K562 (cell line): ENCODE data around the gene MADCAM1. TPM values are rescaled to one million over a fixed set of nuclear protein-coding genes. Genes with fewer than 3 reads are reported as not detected.

Experiments
- ATAC-seq: fragments of 200-7000 bp; cut with Tn5 transposase; 3 replicates; pipeline ENCODE4 v1.9.1; 2020; ENCODE audit warnings: moderate library complexity
- BruUV-seq: library from RNA; stranded (reverse); fragments of 400-500 nt; replicated peaks from 2 replicates; lab custom pipeline; 2021; lab: Mats Ljungman, UMichigan
- CTCF ChIA-PET: fragments of 300-600 bp; formaldehyde crosslinking; extraction: SDS; loops from one replicate; lab custom pipeline; 2021; ENCODE audit warnings: low intra/inter-chr PET ratio; lab: Yijun Ruan, JAX
- POLR2A ChIA-PET: fragments of 300-600, 350-650 bp; sonication (Branson Sonifier 250); formaldehyde crosslinking; extraction: SDS; loops from one replicate; lab custom pipeline; 2021; ENCODE audit warnings: antibody characterized with exemption, inconsistent platforms; lab: Yijun Ruan, JAX
- DNase-seq, 4 experiments: peaks; one replicate each; pipeline versions ENCODE4 v3.0.0 to v3.0.0-alpha.2; 2011 to 2018; ENCODE audit warnings: low spot score in 3 of 4, mixed read lengths in 3 of 4; ENCODE audit errors: extremely low read depth in 1 of 4
- FAIRE-seq: peaks from 2 replicates; lab custom pipeline; 2011; peaks lifted over from hg19 to GRCh38; lab: Jason Lieb, UNC
- H2AFZ ChIP-seq: 2 replicates; pipeline ENCODE4 v1.6.0; 2011; ENCODE audit warnings: low read depth, low read length, control low read depth, inconsistent platforms
- H3K27ac ChIP-seq: fragments of 200-600 bp; 3 replicates; pipeline ENCODE4 v1.8.0; 2011; ENCODE audit warnings: low read depth, mild to moderate bottlenecking, control low read depth, inconsistent platforms, low read length, moderate library complexity, mixed read lengths; ENCODE audit errors: extremely low read depth
- H3K27me3 ChIP-seq, 2 experiments: fragments of 300-600 bp in 1 of 2; 2 replicates in 1 of 2; 3 replicates in 1 of 2; pipeline versions ENCODE4 v1.6.0 to v1.8.0; 2011; ENCODE audit warnings: inconsistent platforms in 2 of 2, low read length in 2 of 2, mild to moderate bottlenecking in 1 of 2, mixed read lengths in 1 of 2, moderate library complexity in 1 of 2; ENCODE audit not compliant: control insufficient read depth in 2 of 2, insufficient read depth in 2 of 2
- H3K36me3 ChIP-seq: fragments of 300-600 bp; 3 replicates; pipeline ENCODE4 v1.8.0; 2011; ENCODE audit warnings: mild to moderate bottlenecking, low read length, inconsistent platforms; ENCODE audit not compliant: control insufficient read depth, insufficient read depth
- H3K4me1 ChIP-seq, 2 experiments: fragments of 200-600 bp in 1 of 2; replicated peaks in 1 of 2; 2 replicates in 1 of 2; 3 replicates in 1 of 2; pipeline versions ENCODE4 v1.5.1 to v1.8.0; 2011; ENCODE audit warnings: inconsistent platforms in 2 of 2, low read length in 2 of 2, mild to moderate bottlenecking in 1 of 2, mixed read lengths in 1 of 2, moderate library complexity in 1 of 2; ENCODE audit not compliant: control insufficient read depth in 2 of 2, insufficient read depth in 2 of 2
- H3K4me2 ChIP-seq: 2 replicates; pipeline ENCODE4 v1.6.1; 2011; ENCODE audit warnings: low read length, control low read depth, inconsistent platforms, mixed read lengths; ENCODE audit not compliant: insufficient read depth
- H3K4me3 ChIP-seq: fragments of 200-600 bp; sonication (generic), shearing (Covaris generic); 2 replicates; pipeline ENCODE4 v1.5.1; 2016; ENCODE audit warnings: control low read depth, inconsistent platforms
- H3K79me2 ChIP-seq: fragments of 200-600 bp; 3 replicates; pipeline ENCODE4 v1.8.0; 2011; ENCODE audit warnings: low read length, inconsistent platforms; ENCODE audit not compliant: control insufficient read depth, insufficient read depth
- H3K9ac ChIP-seq, 2 experiments: 2 replicates each; pipeline versions ENCODE4 v1.6.0 to v1.6.1; 2011; ENCODE audit warnings: low read depth in 2 of 2, low read length in 2 of 2, control low read depth in 1 of 2, inconsistent platforms in 1 of 2, mild to moderate bottlenecking in 1 of 2, mixed read lengths in 1 of 2; ENCODE audit not compliant: insufficient read depth in 1 of 2
- H3K9me1 ChIP-seq: one replicate; pipeline ENCODE4 v1.6.0; 2011; ENCODE audit warnings: inconsistent platforms, mild to moderate bottlenecking, low read length, moderate library complexity; ENCODE audit not compliant: control insufficient read depth, insufficient read depth
- H3K9me3 ChIP-seq: replicated peaks from 2 replicates; pipeline ENCODE4 v1.5.1; 2011; ENCODE audit warnings: low read depth, low read length, inconsistent platforms; ENCODE audit not compliant: control insufficient read depth, insufficient read depth
- H4K20me1 ChIP-seq: replicated peaks from 2 replicates; pipeline ENCODE4 v1.6.1; 2011; ENCODE audit warnings: low read length, inconsistent platforms, mixed read lengths; ENCODE audit not compliant: control insufficient read depth, insufficient read depth
- ARID3B ChIP-seq: fragments of 250-450 bp; sonication (Bioruptor Pico); IDR thresholded peaks from 2 replicates; pipeline ENCODE4 v1.4.0; 2020; ENCODE audit warnings: borderline replicate concordance
- CUX1 ChIP-seq: fragments of 200-800 bp; sonication (Bioruptor generic); IDR thresholded peaks from 2 replicates; pipeline ENCODE4 v1.6.1; 2016; ENCODE audit warnings: missing genetic modification characterization, missing compliant biosample characterization
- MYNN ChIP-seq, 2 experiments: sonication (generic); formaldehyde crosslinking in 1 of 2; IDR thresholded peaks; 2 replicates each; pipeline versions ENCODE4 v1.5.0 to v1.6.1; 2016 to 2020; ENCODE audit warnings: antibody characterized with exemption in 1 of 2, missing genetic modification reagents in 1 of 2
- POLR2G ChIP-seq: fragments of 200-400 bp; formaldehyde crosslinking; IDR thresholded peaks from 2 replicates; pipeline ENCODE4 v1.6.1; 2017; ENCODE audit warnings: low read depth, mild to moderate bottlenecking, antibody characterized with exemption, low read length, moderate library complexity
- RCOR1 ChIP-seq, 2 experiments: IDR thresholded peaks; 2 replicates each; pipeline ENCODE4 v1.6.1; 2012; ENCODE audit warnings: low read depth in 2 of 2, low read length in 2 of 2, borderline replicate concordance in 1 of 2, improper control_type of control experiment in 1 of 2
- ZNF174 ChIP-seq: fragments of 250-450 bp; sonication (Bioruptor Pico); IDR thresholded peaks from 2 replicates; pipeline ENCODE4 v1.4.0; 2020; ENCODE audit warnings: mild to moderate bottlenecking
- ZNF347 ChIP-seq: fragments of 450-650 bp; formaldehyde crosslinking; IDR thresholded peaks from 2 replicates; pipeline ENCODE4 v1.4.0; 2020; ENCODE audit warnings: low read depth, mild to moderate bottlenecking, moderate library complexity
- ZNF655 ChIP-seq: fragments of 250-450 bp; sonication (Bioruptor Pico); IDR thresholded peaks from 2 replicates; pipeline ENCODE4 v1.5.0; 2021
- ZNF76 ChIP-seq: fragments of 250-450 bp; sonication (Bioruptor Pico); IDR thresholded peaks from 2 replicates; pipeline ENCODE4 v1.4.0; 2020; ENCODE audit warnings: mild to moderate bottlenecking, moderate library complexity, borderline replicate concordance
- WGBS: fragments of 100-300 bp; shearing (Covaris generic); methylation state at CpG from one replicate; pipeline ENCODE4 v1.1.6; 2016; ENCODE audit warnings: low coverage, mixed read lengths; ENCODE audit not compliant: insufficient coverage; ENCODE audit errors: missing lambda C conversion rate; 5-methylcytosine and 5-hydroxymethylcytosine counted together
- in situ Hi-C: fragments of 300-500 bp; cut with MboI; formaldehyde crosslinking; loops from 4 replicates; pipeline ENCODE4 v1.15.0; 2018; ENCODE audit warnings: inconsistent platforms, mixed read lengths
- intact Hi-C: fragments of 100-400 bp; cut with micrococcal nuclease; formaldehyde crosslinking; loops from 2 replicates; pipeline ENCODE4 v1.14.2; 2022
- polyA plus RNA-seq, 8 experiments: library from polyadenylated mRNA; depleted of rRNA in 4 of 8; stranded (reverse) in 5 of 8; unstranded in 3 of 8; fragments of >200 nt; fragmentation: Nextera tagmentation in 2 of 8; fragmentation: Illumina TruSeq in 1 of 8; extraction: Ambion mirVana in 2 of 8; extraction: Trizol in 1 of 8; gene quantifications; 2 replicates each; pipeline versions ENCODE4 v1.2.1 to v1.2.3, GENCODE V29; 2011 to 2014; ENCODE audit warnings: inconsistent platforms in 1 of 8, missing spikeins in 1 of 8
- total RNA-seq, 7 experiments: library from RNA; depleted of rRNA in 6 of 7; stranded (reverse); fragments of >200 nt in 6 of 7; fragmentation: Illumina TruSeq in 2 of 7; extraction: Trizol in 2 of 7; gene quantifications; 2 replicates each; pipeline versions ENCODE4 v1.2.1 to v1.2.3, GENCODE V29; 2011 to 2021; ENCODE audit warnings: low replicate concordance in 1 of 7

The MADCAM1 gene
- total and polyA plus RNA-seq, 9 of the 15 experiments (the other 6 are each of a cell fraction or from before 2014, with no cell fraction given), result 0.09 to 0.36 (median 0.09) TPM; not detected in 6

- TF ChIP-seq MYNN (IDR thresholded peaks at IDR 0.05), result 0 out of 2 replicates have a peak, but pooled peaks have one; percentile 29
- no peak for TF ChIP-seq MYNN (CRISPR knock-in tag; IDR thresholded peaks at IDR 0.05)
- peak in 1 of 2 experiments; percentile 80; a peak in 2 of 4 replicates for TF ChIP-seq RCOR1 (IDR thresholded peaks at IDR 0.05; ENCODE audit: borderline replicate concordance in 1 of 2, low read depth in 2 of 2, low read length in 2 of 2)
- TF ChIP-seq ZNF655 (CRISPR knock-in tag), result no peak
- TF ChIP-seq ARID3B (CRISPR knock-in tag), result no peak
These were observed 14.4 kb downstream of the MADCAM1 start (continued) for GRCh38 chr19:510606-511100.

- peak in 1 of 4 experiments; percentile 15 for DNase-seq
- no peak for FAIRE-seq
- Histone ChIP-seq H3K36me3 (peaks cover 24% of the 10 kb centered on the region; the same call in 2 of the 3 replicates), H3K27me3 (no peaks in the 10 kb centered on the region; a peak in 1 of 5 replicates), H3K4me2 (peak overlapping the region; percentile 6; the same call in 1 of the 2 replicates), H3K9me3 (peaks cover 4% of the 10 kb centered on the region; the same call in 1 of the 2 replicates), H3K9me1 (peaks cover 4% of the 10 kb centered on the region), H3K9ac (peak overlapping the region in 1 of 2 experiments; percentile 81; a peak in 2 of 4 replicates), H3K4me1 (peaks cover 19 to 80% of the 10 kb centered on the region in 2 experiments; a peak in 4 of 5 replicates), H3K27ac (peak overlapping the region; percentile 4; the same call in 1 of the 3 replicates), H3K4me3 (no peak overlapping the region), H4K20me1 (no peaks in the 10 kb centered on the region), H2AFZ (no peak overlapping the region), H3K79me2 (peaks cover 16% of the 10 kb centered on the region; the same call in 2 of the 3 replicates)
- ATAC-seq, result no peak
- ChIA-PET CTCF (no interaction called here), POLR2A (interaction anchor here (0.6 to 2.0 kb wide), 9 partner anchors 8 to 351 kb away, joined by 3 to 8 read pairs (median 4); no protein-coding TSS in a partner anchor)
- intact Hi-C loops, result no loop called here
- in situ Hi-C loops, result no loop called here
- 79% methylated on average over 27 of the region's 30 CpGs for WGBS
- no TSS peak for BruUV-seq
- TF ChIP-seq POLR2G, result peak; percentile 50; the same call in 1 of the 2 replicates
- TF ChIP-seq ZNF347 (CRISPR knock-in tag), result no peak
- TF ChIP-seq CUX1, result no peak
- TF ChIP-seq ZNF76 (CRISPR knock-in tag), result no peak
- no peak for TF ChIP-seq ZNF174 (CRISPR knock-in tag)
These were observed 15.0 kb downstream of the MADCAM1 start for GRCh38 chr19:511101-511851.
